ENCODE measurements around the gene BLOC1S6.
A peak's percentile ranks its signal among the peaks of the same experiment; 100 is the strongest.

Gene BLOC1S6

GRCh38 chr15:45637552-45638033 lies 50.4 kb downstream of the BLOC1S6 start:
- DNase-seq (ENCODE audit: low read depth) = peak; percentile 76
- TF ChIP-seq, protein P1, sequence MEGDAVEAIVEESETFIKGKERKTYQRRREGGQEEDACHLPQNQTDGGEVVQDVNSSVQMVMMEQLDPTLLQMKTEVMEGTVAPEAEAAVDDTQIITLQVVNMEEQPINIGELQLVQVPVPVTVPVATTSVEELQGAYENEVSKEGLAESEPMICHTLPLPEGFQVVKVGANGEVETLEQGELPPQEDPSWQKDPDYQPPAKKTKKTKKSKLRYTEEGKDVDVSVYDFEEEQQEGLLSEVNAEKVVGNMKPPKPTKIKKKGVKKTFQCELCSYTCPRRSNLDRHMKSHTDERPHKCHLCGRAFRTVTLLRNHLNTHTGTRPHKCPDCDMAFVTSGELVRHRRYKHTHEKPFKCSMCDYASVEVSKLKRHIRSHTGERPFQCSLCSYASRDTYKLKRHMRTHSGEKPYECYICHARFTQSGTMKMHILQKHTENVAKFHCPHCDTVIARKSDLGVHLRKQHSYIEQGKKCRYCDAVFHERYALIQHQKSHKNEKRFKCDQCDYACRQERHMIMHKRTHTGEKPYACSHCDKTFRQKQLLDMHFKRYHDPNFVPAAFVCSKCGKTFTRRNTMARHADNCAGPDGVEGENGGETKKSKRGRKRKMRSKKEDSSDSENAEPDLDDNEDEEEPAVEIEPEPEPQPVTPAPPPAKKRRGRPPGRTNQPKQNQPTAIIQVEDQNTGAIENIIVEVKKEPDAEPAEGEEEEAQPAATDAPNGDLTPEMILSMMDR (conservative IDR thresholded peaks at IDR 0.05; ENCODE audit: low read depth, low read length) = no peak
- no peak overlapping the region for H3K4me3 ChIP-seq (ENCODE audit: low read length)

DNA sequence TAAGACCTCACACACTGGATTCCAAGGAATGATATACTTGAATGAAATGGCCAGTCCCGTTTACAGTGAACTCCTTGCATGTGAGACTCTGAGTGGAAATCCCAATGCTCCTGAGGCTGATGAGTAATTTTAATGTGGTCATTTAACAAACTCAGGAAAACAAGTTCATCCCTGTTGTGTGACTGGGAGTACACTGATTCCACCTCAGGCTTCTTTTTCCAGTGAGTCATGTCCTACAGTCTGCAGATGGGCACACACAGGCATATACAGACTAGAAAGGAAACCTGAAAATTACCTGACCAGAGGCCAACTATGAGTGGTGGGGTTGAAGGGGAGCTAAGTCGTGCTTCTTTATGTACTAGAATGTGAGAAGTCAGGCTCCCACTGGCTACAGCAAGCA lies 53.4 kb downstream of the BLOC1S6 start:
- no peak overlapping the region for H3K4me3 ChIP-seq (ENCODE audit: low read length)
- peak; percentile 32 for DNase-seq (ENCODE audit: low read depth)
- TF ChIP-seq, protein P1 (conservative IDR thresholded peaks at IDR 0.05; ENCODE audit: low read depth, low read length) = no peak

DNA sequence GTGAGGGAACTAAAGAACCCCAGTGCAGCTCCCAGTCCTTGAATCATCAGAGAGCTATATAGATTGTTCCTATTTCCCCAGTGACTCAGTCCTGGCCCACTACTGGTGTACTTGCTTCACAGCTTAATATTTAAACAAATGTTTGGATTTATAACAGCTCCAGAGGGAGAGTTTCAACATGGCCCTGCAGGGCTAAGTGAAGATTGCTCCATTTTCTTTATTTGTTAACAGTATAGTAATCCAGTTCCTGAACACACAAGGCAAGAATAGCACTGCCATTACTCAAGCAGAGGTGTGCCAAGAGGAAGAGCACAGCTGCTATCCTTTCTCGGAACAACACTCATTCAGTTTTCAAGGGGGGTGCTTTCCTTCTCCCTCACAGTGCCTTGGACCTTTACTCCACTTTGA lies 54.2 kb downstream of the BLOC1S6 start:
- H3K4me3 ChIP-seq (ENCODE audit: low read length) = no peak overlapping the region
- TF ChIP-seq, protein P1 (conservative IDR thresholded peaks at IDR 0.05; ENCODE audit: low read depth, low read length) = no peak
- DNase-seq (ENCODE audit: low read depth) = no peak

DNA sequence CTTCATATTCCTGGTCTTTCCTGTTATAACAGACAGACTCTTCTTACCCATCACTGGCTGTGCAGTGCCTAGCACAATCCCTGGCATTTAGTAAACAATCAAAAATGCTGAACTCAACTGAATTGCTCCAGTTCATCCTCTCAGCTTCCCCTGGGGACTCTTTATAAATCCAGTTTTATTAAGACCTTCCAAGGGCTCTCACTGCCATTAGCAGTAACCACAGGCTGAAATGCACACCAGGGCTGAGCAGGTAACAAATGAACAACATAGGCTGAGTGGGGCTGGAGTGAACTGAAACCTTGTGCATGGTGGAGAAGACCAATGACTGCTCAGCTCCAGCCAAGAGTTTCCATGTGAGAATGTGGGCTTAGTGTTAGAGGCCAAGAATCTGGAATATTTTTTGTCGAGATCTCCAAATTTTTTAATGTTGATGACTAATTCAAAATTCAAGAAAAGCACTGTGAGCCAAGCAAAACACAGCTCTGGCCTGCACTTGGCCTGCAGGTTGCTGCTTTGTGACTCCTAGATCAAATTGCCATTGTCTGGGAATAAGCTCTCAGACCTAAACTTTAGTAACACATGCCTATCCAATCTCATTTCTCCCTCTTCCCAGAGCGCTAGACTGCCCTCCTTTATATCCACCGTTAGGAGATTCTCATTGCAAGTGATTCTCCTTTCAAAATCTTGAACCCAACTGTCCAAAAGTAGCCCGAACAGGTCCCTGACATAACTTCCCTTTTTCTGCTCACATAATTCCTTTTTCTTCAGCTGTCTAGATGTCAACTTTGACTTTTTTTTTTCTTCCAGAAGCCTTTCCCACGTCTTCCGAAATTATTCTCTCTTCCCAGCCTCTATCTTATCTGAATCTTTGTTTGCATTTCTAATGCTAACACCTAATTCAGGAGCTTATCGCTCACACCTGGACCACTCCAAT lies 55.1 kb downstream of the BLOC1S6 start:
- no peak overlapping the region for H3K4me3 ChIP-seq (ENCODE audit: low read length)
- DNase-seq (ENCODE audit: low read depth) = peak; percentile 82
- TF ChIP-seq, protein P1 (conservative IDR thresholded peaks at IDR 0.05; ENCODE audit: low read depth, low read length) = no peak

- no peak for DNase-seq (ENCODE audit: low read depth)
- H3K4me3 ChIP-seq (ENCODE audit: low read length) = no peak overlapping the region
- TF ChIP-seq, protein P1 (conservative IDR thresholded peaks at IDR 0.05; ENCODE audit: low read depth, low read length) = no peak
Observed at GRCh38 chr15:45644437-45644836, 57.3 kb downstream of the BLOC1S6 start.

DNA sequence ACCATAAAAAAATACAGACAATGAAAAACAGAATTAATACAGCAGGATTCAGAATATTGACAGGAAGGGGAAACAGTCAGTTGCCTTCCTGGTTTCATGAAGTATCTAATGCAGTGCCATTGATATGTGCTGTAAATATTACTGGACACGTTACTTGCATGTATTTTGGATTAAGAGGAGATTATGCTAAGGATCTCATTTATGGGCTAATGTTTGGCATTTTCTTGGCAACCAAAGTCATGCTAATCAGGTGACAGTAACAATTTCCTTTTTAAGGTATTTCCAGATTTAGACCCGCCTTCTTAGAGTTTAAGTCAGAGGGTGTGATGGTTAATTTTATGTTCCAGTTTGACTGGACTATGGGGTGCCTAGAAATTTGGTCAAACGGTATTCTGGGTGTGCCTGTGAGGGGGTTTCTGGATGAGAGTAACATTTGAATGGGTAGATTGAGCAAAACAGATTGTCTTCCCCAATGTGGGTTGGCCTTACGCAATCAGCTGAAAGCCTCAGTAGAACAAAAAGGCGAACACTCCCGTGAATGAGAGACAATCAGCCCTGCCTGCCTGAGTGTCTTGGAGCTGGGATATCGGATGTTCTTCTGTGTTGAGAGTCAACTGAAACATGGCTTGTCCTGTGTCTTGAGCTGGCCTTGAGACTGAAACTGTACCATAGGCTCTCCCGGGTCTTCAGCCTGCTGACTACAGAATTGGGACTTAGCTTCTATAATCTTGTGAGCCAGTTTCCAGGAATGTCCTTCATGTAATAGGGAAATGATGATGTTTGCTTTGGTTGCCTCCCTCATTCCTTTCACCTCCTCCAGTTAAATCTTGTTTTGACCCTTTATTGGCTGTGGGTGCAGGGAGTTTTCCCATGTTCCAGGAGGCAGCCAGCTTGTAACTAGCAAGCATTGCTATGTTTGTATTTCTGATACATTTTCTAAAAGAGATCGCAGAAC lies 58.1 kb downstream of the BLOC1S6 start:
- H3K4me3 ChIP-seq (ENCODE audit: low read length) = no peak overlapping the region
- TF ChIP-seq, protein P1 (conservative IDR thresholded peaks at IDR 0.05; ENCODE audit: low read depth, low read length) = no peak
- DNase-seq (ENCODE audit: low read depth) = peak; percentile 55

Data from retinal pigment epithelial cell (primary cell).